Neutrophil (primary cell): ENCODE data around the gene GDF2.

Experiments
- H3K27ac ChIP-seq: fragments of 200-600 bp; sonication (generic); 2 replicates; pipeline ENCODE4 v1.5.1; 2016; ENCODE audit warnings: mild to moderate bottlenecking, moderate library complexity
- H3K27me3 ChIP-seq: fragments of 200-600 bp; sonication (generic); 2 replicates; pipeline ENCODE4 v1.6.0; 2016; ENCODE audit warnings: mild to moderate bottlenecking
- H3K36me3 ChIP-seq: fragments of 200-600 bp; sonication (generic); 2 replicates; pipeline ENCODE4 v1.5.1; 2017
- H3K4me1 ChIP-seq, 2 experiments: fragments of 200-600 bp in 1 of 2; sonication (generic) in 1 of 2; 1 replicate in 1 of 2; 2 replicates in 1 of 2; pipeline versions ENCODE4 v1.5.1 to v1.6.1; 2013 to 2016; ENCODE audit warnings: low read depth in 1 of 2, low read length in 1 of 2, mild to moderate bottlenecking in 1 of 2, moderate library complexity in 1 of 2; ENCODE audit not compliant: control insufficient read depth in 1 of 2, insufficient read depth in 1 of 2
- H3K4me3 ChIP-seq, 2 experiments: fragments of 200-600 bp in 1 of 2; sonication (generic) in 1 of 2; 1 replicate in 1 of 2; 2 replicates in 1 of 2; pipeline ENCODE4 v1.5.1; 2013 to 2016; ENCODE audit warnings: low read depth in 1 of 2, low read length in 1 of 2, mild to moderate bottlenecking in 1 of 2, moderate library complexity in 1 of 2
- H3K9me3 ChIP-seq: fragments of 200-600 bp; sonication (generic); 2 replicates; pipeline ENCODE4 v1.5.1; 2016
- TF ChIP-seq, protein P1 (sequence below): fragments of 200-600 bp; sonication (generic); IDR thresholded peaks from 2 replicates; pipeline ENCODE4 v1.5.1; 2016; ENCODE audit warnings: antibody characterized with exemption

GDF2 gene

DNA sequence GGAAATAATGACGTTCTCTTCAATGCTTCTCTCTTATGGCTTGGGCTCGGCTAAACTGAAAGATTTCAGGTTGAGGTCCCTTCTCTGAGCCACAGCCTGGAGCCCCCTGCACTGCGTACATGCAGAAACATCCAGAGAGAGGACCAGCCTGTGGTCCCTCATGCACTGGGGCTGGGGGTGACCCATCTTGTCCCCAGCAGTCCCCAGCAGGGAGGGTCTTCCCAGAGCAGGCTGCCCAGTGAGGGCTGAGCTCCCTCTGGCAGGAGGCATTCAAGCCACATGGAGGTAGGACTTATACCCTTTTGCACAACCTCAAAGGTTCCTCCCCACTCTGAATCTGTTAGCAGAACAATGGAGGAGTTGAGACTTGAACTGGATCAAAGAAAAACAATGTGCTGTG lies 14.9 kb upstream of the GDF2 start:
- Histone ChIP-seq H3K4me3 (no peak overlapping the region), H3K27ac (no peak overlapping the region), H3K27me3 (peaks cover 54% of the 10 kb centered on the region), H3K4me1 (no peaks in the 10 kb centered on the region), H3K36me3 (no peaks in the 10 kb centered on the region), H3K9me3 (no peaks in the 10 kb centered on the region)
- TF ChIP-seq, protein P1, sequence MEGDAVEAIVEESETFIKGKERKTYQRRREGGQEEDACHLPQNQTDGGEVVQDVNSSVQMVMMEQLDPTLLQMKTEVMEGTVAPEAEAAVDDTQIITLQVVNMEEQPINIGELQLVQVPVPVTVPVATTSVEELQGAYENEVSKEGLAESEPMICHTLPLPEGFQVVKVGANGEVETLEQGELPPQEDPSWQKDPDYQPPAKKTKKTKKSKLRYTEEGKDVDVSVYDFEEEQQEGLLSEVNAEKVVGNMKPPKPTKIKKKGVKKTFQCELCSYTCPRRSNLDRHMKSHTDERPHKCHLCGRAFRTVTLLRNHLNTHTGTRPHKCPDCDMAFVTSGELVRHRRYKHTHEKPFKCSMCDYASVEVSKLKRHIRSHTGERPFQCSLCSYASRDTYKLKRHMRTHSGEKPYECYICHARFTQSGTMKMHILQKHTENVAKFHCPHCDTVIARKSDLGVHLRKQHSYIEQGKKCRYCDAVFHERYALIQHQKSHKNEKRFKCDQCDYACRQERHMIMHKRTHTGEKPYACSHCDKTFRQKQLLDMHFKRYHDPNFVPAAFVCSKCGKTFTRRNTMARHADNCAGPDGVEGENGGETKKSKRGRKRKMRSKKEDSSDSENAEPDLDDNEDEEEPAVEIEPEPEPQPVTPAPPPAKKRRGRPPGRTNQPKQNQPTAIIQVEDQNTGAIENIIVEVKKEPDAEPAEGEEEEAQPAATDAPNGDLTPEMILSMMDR: no peak

DNA sequence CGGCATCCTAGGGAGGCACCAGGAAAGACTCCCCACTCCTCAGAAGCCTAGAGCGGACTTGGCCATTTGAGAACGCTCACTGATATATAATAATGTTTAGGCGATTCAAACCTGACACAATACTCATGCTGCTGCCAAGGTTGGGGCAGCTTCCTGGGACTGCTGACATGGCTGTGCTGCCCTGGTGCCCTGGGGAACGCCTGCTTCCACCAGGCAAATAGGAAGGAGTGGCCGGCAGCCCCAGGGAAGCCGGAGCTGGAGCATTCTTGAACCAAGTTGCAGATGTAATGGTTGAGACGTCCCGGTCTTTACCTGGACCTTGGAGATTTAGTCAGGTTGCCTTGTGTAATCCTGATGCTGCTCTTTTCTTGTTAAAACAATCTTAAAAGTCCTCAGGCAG lies 13.5 kb upstream of the GDF2 start:
- Histone ChIP-seq H3K9me3 (no peaks in the 10 kb centered on the region), H3K4me3 (no peak overlapping the region), H3K4me1 (no peaks in the 10 kb centered on the region), H3K27ac (no peak overlapping the region), H3K27me3 (peaks cover 40% of the 10 kb centered on the region), H3K36me3 (no peaks in the 10 kb centered on the region)
- TF ChIP-seq, protein P1: no peak

- Histone ChIP-seq H3K9me3 (no peaks in the 10 kb centered on the region), H3K27me3 (peaks cover 36% of the 10 kb centered on the region), H3K4me1 (no peaks in the 10 kb centered on the region), H3K27ac (no peak overlapping the region), H3K4me3 (no peak overlapping the region), H3K36me3 (no peaks in the 10 kb centered on the region)
- TF ChIP-seq, protein P1: no peak
These were observed 12.7 kb upstream of the GDF2 start for GRCh38 chr10:47309408-47310089.

- Histone ChIP-seq H3K27ac (no peak overlapping the region), H3K4me1 (no peaks in the 10 kb centered on the region), H3K27me3 (peaks cover 36% of the 10 kb centered on the region), H3K36me3 (no peaks in the 10 kb centered on the region), H3K9me3 (no peaks in the 10 kb centered on the region), H3K4me3 (no peak overlapping the region)
- TF ChIP-seq, protein P1: no peak
These were observed 12.2 kb upstream of the GDF2 start for GRCh38 chr10:47310090-47310505.

DNA sequence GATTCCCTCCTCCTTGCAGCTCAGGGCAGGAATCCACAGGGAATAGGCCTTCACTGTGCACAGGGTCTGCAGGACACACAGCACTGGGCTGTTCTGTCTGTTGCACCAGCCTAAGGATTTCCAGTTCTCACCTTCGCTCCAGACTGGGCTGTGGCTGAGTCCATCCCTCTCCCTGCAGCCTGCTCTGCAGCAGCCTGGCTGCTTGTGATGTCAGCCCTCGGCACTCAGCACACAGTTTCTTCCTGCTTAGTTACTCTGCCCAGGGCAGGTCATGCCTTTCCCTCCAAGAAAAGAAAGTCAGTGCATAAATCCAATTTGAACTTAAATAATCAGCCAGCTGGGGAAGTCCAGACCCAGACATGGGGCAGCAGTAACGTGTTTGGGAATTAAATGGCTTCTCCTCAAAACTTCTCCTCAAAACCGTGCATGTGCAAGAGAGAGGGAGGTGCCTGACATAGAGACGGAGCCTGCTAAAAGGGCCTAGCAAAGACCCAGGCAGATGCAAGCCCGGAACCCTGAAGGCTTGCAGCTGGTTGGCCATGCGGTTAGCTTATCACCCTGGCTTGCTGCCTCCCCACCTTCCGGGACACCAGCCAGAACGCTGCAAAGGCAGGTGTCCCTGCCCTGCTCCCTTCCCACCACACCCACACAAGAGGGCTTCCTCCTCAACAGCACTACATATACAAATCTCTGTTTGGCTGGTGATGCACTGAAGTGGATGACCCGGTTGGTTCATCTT lies 10.9 kb upstream of the GDF2 start:
- H3K27ac ChIP-seq: no peak overlapping the region
- H3K4me1 ChIP-seq: no peaks in the 10 kb centered on the region
- H3K9me3 ChIP-seq: no peaks in the 10 kb centered on the region
- no peaks in the 10 kb centered on the region for H3K36me3 ChIP-seq
- TF ChIP-seq, protein P1: no peak
- peaks cover 26% of the 10 kb centered on the region for H3K27me3 ChIP-seq
- H3K4me3 ChIP-seq: no peak overlapping the region
